ENCODE results near the gene C8B. TPM values are rescaled to one million over a fixed set of nuclear protein-coding genes. Genes with fewer than 3 reads are reported as not detected.

C8B gene
- polyA plus RNA-seq, 4 donors, result 0.06 to 0.45 (median 0.15) TPM; not detected in 1

GRCh38 chr1:56995414-56996100 lies 29.7 kb upstream of the C8B start:
- peaks cover 0 to 8% (median 0%) of the 10 kb centered on the region in 3 donors for H3K36me3 ChIP-seq (ENCODE audit: control insufficient read depth in 3 of 3, insufficient read depth in 2 of 3, low read depth in 1 of 3, low read length in 3 of 3)
- no peaks in the 10 kb centered on the region for H3K27me3 ChIP-seq (ENCODE audit: control insufficient read depth in 3 of 3, insufficient read depth in 3 of 3, low read length in 3 of 3)
- no peak for FAIRE-seq
- 80 to 86% (median 82%) methylated on average over 4 of the region's 4 CpGs for WGBS, 3 donors
- H3K27ac ChIP-seq (ENCODE audit: low read depth in 1 of 3, low read length in 2 of 3), result no peak overlapping the region
- no peak overlapping the region for H3K4me3 ChIP-seq (ENCODE audit: low read depth in 1 of 3, low read length in 3 of 3)
- H3K9me3 ChIP-seq (ENCODE audit: control insufficient read depth in 2 of 2, insufficient read depth in 1 of 2, low read depth in 1 of 2, low read length in 1 of 2), result no peaks in the 10 kb centered on the region
- DNase-seq, result no peak
- H3K4me1 ChIP-seq (ENCODE audit: control insufficient read depth in 3 of 3, insufficient read depth in 2 of 3, low read depth in 1 of 3, low read length in 2 of 3), result peaks cover 0 to 4% (median 0%) of the 10 kb centered on the region in 3 donors

DNA sequence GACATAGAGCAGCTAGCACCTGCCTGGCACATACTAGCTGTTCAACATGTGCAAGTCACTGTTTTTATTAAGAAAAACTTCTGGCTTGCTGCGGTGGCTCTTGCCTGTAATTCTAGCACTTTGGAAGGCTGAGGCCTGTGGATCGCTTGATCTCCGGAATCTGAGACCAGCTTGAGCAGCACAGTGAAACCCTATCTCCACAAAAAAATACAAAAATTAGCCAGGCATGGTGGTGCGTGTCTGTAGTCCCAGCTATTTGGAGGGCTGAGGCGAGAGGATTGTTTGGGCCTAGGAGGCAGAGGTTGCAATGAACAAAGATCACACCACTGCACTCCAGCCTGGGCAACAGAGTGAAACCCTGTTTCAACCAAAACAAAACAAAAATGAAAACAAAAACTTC lies 27.7 kb upstream of the C8B start:
- peaks cover 0 to 5% (median 0%) of the 10 kb centered on the region in 3 donors for H3K36me3 ChIP-seq (ENCODE audit: control insufficient read depth in 3 of 3, insufficient read depth in 2 of 3, low read depth in 1 of 3, low read length in 3 of 3)
- peaks cover 0 to 4% (median 0%) of the 10 kb centered on the region in 3 donors for H3K4me1 ChIP-seq (ENCODE audit: control insufficient read depth in 3 of 3, insufficient read depth in 2 of 3, low read depth in 1 of 3, low read length in 2 of 3)
- no peaks in the 10 kb centered on the region for H3K27me3 ChIP-seq (ENCODE audit: control insufficient read depth in 3 of 3, insufficient read depth in 3 of 3, low read length in 3 of 3)
- H3K4me3 ChIP-seq (ENCODE audit: low read depth in 1 of 3, low read length in 3 of 3), result no peak overlapping the region
- no peak for DNase-seq
- no peak overlapping the region for H3K27ac ChIP-seq (ENCODE audit: low read depth in 1 of 3, low read length in 2 of 3)
- 92 to 95% (median 95%) methylated on average over 5 of the region's 5 CpGs for WGBS, 3 donors
- H3K9me3 ChIP-seq (ENCODE audit: control insufficient read depth in 2 of 2, insufficient read depth in 1 of 2, low read depth in 1 of 2, low read length in 1 of 2), result no peaks in the 10 kb centered on the region
- no peak for FAIRE-seq

DNA sequence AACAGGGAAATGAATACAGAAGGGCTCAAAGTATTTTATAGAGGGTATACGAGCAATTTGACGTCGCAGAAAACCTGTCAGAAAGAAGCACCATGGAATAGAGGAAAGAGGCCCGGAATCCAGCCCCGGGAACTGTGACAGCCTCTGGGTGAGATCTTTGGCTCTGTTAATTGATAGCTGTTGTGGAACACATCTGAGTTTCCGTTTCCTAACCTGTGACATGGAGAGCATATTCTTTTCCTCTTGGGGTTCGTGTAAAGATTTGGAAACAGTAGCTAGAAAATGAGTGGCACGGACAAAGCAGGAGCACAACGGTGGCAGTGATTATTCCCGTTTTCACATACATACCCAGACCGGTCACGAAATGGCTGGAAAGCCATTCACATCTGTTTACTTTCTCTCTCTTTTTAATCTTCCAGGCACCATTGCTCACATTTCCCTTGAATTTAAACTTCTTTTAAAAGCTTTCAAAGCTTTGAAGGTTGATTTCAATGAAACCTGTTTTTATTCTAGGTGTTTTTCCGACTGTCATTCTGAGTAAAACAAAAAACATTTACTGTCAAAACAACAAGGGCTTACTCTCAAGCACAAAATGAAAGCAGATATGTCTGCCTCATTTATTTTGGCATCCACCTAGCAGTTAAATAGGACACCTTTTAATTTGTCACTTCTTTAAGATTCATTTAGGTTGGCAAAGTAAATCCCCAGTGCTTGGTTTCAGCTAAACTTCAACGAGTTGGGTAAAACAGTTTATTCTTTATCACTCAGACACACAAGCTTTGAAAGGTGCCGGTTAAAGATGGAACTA lies 26.7 kb upstream of the C8B start:
- H3K27ac ChIP-seq (ENCODE audit: low read depth in 1 of 3, low read length in 2 of 3), result no peak overlapping the region
- H3K4me1 ChIP-seq (ENCODE audit: control insufficient read depth in 3 of 3, insufficient read depth in 2 of 3, low read depth in 1 of 3, low read length in 2 of 3), result peaks cover 0 to 4% (median 0%) of the 10 kb centered on the region in 3 donors
- DNase-seq (no peak), FAIRE-seq (no peak)
- H3K36me3 ChIP-seq (ENCODE audit: control insufficient read depth in 3 of 3, insufficient read depth in 2 of 3, low read depth in 1 of 3, low read length in 3 of 3), result peaks cover 0 to 2% (median 0%) of the 10 kb centered on the region in 3 donors
- no peak overlapping the region for H3K4me3 ChIP-seq (ENCODE audit: low read depth in 1 of 3, low read length in 3 of 3)
- no peaks in the 10 kb centered on the region for H3K9me3 ChIP-seq (ENCODE audit: control insufficient read depth in 2 of 2, insufficient read depth in 1 of 2, low read depth in 1 of 2, low read length in 1 of 2)
- 84 to 92% (median 91%) methylated on average over 15 of the region's 15 CpGs for WGBS, 3 donors
- no peaks in the 10 kb centered on the region for H3K27me3 ChIP-seq (ENCODE audit: control insufficient read depth in 3 of 3, insufficient read depth in 3 of 3, low read length in 3 of 3)

DNA sequence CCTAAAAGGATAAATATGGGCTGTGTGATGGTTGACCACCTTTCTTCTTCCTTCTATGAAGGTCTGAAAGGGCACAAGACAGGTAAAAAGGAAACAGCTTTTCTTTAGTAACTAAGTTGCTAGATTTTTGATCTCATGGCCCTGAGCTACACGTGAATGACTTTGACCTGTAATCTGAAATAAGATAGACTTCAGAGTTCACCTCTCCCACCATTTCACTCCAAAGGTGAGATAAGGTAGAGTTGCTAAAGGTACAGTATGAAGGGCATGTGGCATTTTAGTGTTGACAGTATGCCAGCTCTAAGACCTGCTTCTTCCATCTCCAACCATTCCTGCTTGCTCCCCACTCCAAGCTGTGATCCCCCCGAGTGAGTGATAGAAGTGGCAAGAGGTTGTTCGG lies 25.8 kb upstream of the C8B start:
- H3K27me3 ChIP-seq (ENCODE audit: control insufficient read depth in 3 of 3, insufficient read depth in 3 of 3, low read length in 3 of 3), result no peaks in the 10 kb centered on the region
- no peaks in the 10 kb centered on the region for H3K9me3 ChIP-seq (ENCODE audit: control insufficient read depth in 2 of 2, insufficient read depth in 1 of 2, low read depth in 1 of 2, low read length in 1 of 2)
- no peak overlapping the region for H3K4me3 ChIP-seq (ENCODE audit: low read depth in 1 of 3, low read length in 3 of 3)
- peak; percentile 37 to 56 for DNase-seq
- peaks cover 0 to 4% (median 0%) of the 10 kb centered on the region in 3 donors for H3K4me1 ChIP-seq (ENCODE audit: control insufficient read depth in 3 of 3, insufficient read depth in 2 of 3, low read depth in 1 of 3, low read length in 2 of 3)
- 69 to 78% (median 71%) methylated on average over 3 of the region's 3 CpGs for WGBS, 3 donors
- H3K27ac ChIP-seq (ENCODE audit: low read depth in 1 of 3, low read length in 2 of 3), result no peak overlapping the region
- FAIRE-seq, result no peak
- peaks cover 0 to 2% (median 0%) of the 10 kb centered on the region in 3 donors for H3K36me3 ChIP-seq (ENCODE audit: control insufficient read depth in 3 of 3, insufficient read depth in 2 of 3, low read depth in 1 of 3, low read length in 3 of 3)

- H3K27ac ChIP-seq (ENCODE audit: low read depth in 1 of 3, low read length in 2 of 3), result no peak overlapping the region
- H3K4me1 ChIP-seq (ENCODE audit: control insufficient read depth in 3 of 3, insufficient read depth in 2 of 3, low read depth in 1 of 3, low read length in 2 of 3), result peaks cover 0 to 3% (median 0%) of the 10 kb centered on the region in 3 donors
- H3K36me3 ChIP-seq (ENCODE audit: control insufficient read depth in 3 of 3, insufficient read depth in 2 of 3, low read depth in 1 of 3, low read length in 3 of 3), result no peaks in the 10 kb centered on the region
- no peak overlapping the region for H3K4me3 ChIP-seq (ENCODE audit: low read depth in 1 of 3, low read length in 3 of 3)
- FAIRE-seq (no peak), DNase-seq (no peak)
- no peaks in the 10 kb centered on the region for H3K9me3 ChIP-seq (ENCODE audit: control insufficient read depth in 2 of 2, insufficient read depth in 1 of 2, low read depth in 1 of 2, low read length in 1 of 2)
- 44 to 61% (median 54%) methylated on average over 2 of the region's 2 CpGs for WGBS, 3 donors
- H3K27me3 ChIP-seq (ENCODE audit: control insufficient read depth in 3 of 3, insufficient read depth in 3 of 3, low read length in 3 of 3), result no peaks in the 10 kb centered on the region
Measured at GRCh38 chr1:56986397-56986796, 20.6 kb upstream of the C8B start.

DNA sequence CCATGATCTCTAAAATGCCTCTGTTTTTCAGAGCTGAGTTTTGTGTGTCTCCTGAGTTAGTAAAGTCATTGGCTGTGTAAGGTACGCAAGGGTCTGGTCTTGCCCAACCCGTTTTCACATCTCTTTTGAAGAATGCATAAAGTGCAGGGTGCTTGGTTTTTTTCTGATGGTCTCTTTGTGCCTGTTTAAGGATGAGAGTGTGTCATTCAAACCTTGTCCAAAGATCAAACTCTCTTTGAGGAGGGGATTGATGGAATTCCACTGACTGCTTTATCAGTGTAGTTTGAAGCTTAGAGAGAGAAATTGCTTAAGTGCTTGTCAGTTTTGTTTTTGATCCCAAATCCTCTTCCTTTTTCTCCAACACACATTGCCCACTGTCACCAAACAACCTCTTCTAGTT lies 20.0 kb upstream of the C8B start:
- Histone ChIP-seq H3K9me3 (ENCODE audit: control insufficient read depth in 2 of 2, insufficient read depth in 1 of 2, low read depth in 1 of 2, low read length in 1 of 2) (no peaks in the 10 kb centered on the region), H3K36me3 (ENCODE audit: control insufficient read depth in 3 of 3, insufficient read depth in 2 of 3, low read depth in 1 of 3, low read length in 3 of 3) (no peaks in the 10 kb centered on the region), H3K4me1 (ENCODE audit: control insufficient read depth in 3 of 3, insufficient read depth in 2 of 3, low read depth in 1 of 3, low read length in 2 of 3) (no peaks in the 10 kb centered on the region), H3K27ac (ENCODE audit: low read depth in 1 of 3, low read length in 2 of 3) (no peak overlapping the region), H3K4me3 (ENCODE audit: low read depth in 1 of 3, low read length in 3 of 3) (no peak overlapping the region), H3K27me3 (ENCODE audit: control insufficient read depth in 3 of 3, insufficient read depth in 3 of 3, low read length in 3 of 3) (no peaks in the 10 kb centered on the region)
- FAIRE-seq (no peak), DNase-seq (no peak)
- 87 to 91% (median 88%) methylated on average over 2 of the region's 2 CpGs for WGBS, 3 donors

- H3K4me1 ChIP-seq (ENCODE audit: control insufficient read depth in 3 of 3, insufficient read depth in 2 of 3, low read depth in 1 of 3, low read length in 2 of 3), result no peaks in the 10 kb centered on the region
- H3K36me3 ChIP-seq (ENCODE audit: control insufficient read depth in 3 of 3, insufficient read depth in 2 of 3, low read depth in 1 of 3, low read length in 3 of 3), result no peaks in the 10 kb centered on the region
- H3K27ac ChIP-seq (ENCODE audit: low read depth in 1 of 3, low read length in 2 of 3), result no peak overlapping the region
- H3K9me3 ChIP-seq (ENCODE audit: control insufficient read depth in 2 of 2, insufficient read depth in 1 of 2, low read depth in 1 of 2, low read length in 1 of 2), result no peaks in the 10 kb centered on the region
- no peak overlapping the region for H3K4me3 ChIP-seq (ENCODE audit: low read depth in 1 of 3, low read length in 3 of 3)
- no peak for FAIRE-seq
- 59 to 61% (median 61%) methylated on average over 6 of the region's 6 CpGs for WGBS, 3 donors
- H3K27me3 ChIP-seq (ENCODE audit: control insufficient read depth in 3 of 3, insufficient read depth in 3 of 3, low read length in 3 of 3), result no peaks in the 10 kb centered on the region
- no peak for DNase-seq
Measured at GRCh38 chr1:56983484-56983883, 17.7 kb upstream of the C8B start.

DNA sequence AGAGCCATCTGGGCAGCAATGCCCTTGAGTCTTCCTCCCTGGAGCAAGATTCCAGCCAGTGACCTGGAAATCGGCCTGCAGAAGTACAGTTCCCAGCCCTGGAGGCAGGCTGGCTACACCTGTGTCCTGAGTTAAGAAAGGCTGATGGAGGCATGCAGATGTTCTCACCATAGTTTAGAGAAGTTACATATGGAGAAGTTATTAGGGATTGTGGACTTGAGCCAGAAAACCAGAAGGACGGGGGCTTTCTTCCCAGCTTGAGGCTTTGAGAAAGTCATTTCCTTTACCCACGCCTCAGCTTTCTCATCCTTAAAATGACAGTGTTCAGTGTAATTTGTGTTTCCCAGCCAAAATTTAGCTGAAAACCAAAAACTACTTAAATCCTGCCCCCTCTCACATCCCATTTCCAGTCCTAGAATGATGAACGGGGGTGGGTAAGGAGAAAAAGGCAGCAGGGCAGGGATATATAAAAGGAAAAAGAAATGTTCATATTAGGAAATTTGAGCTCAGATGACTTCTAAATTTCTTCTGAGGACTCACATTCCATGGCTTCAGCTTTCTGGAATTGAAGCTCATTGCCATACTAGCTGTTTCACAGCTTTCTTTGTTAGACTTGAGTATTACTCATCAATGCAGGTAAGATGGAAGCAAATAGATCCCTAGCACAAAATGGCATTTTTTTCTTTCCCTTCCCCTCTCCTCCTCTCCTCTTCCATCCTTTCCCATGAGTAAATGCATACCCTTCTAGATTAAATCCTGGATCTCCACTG lies 14.4 kb upstream of the C8B start:
- no peak for FAIRE-seq
- Histone ChIP-seq H3K4me3 (ENCODE audit: low read depth in 1 of 3, low read length in 3 of 3) (no peak overlapping the region), H3K4me1 (ENCODE audit: control insufficient read depth in 3 of 3, insufficient read depth in 2 of 3, low read depth in 1 of 3, low read length in 2 of 3) (no peaks in the 10 kb centered on the region), H3K27ac (ENCODE audit: low read depth in 1 of 3, low read length in 2 of 3) (no peak overlapping the region), H3K36me3 (ENCODE audit: control insufficient read depth in 3 of 3, insufficient read depth in 2 of 3, low read depth in 1 of 3, low read length in 3 of 3) (no peaks in the 10 kb centered on the region), H3K27me3 (ENCODE audit: control insufficient read depth in 3 of 3, insufficient read depth in 3 of 3, low read length in 3 of 3) (no peaks in the 10 kb centered on the region), H3K9me3 (ENCODE audit: control insufficient read depth in 2 of 2, insufficient read depth in 1 of 2, low read depth in 1 of 2, low read length in 1 of 2) (no peaks in the 10 kb centered on the region)
- no peak for DNase-seq
- WGBS, 3 donors, result 42 to 79% (median 72%) methylated on average over 4 of the region's 4 CpGs
